NK-92 treated with Interleukin-12 subunit alpha and Interleukin-12 subunit beta, amount 100 ng/mL, for 24 hours (cell line): Measurements from ENCODE around the gene RPTN.

Experiments
- DNase-seq: peaks from one replicate; lab custom pipeline; 2025; lab: John Stamatoyannopoulos, UW

The RPTN gene

DNA sequence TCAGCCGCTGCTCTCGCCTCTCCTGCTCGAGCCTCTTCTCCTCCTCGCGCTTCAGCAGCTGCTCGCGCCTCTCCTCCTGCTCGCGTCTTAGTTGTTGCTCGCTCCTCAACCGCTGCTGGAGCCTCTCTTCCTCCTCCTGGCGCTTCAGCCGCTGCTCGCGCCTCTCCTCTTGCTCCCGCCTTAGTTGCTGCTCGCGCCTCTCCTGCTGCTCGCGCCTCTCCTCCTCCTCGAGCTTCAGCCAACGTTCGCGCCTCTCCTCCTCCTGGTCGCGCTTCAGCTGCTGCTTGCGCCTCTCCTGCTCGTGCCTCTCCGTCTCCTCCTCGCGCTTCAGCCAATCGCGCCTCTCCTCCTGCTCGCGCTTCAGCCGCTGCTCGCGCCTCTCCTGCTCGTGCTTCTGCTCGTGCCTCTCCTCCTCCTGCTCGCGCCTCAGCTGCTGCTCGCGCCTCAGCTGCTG, 47.5 kb downstream of the RPTN start:
- no peak for DNase-seq

DNA sequence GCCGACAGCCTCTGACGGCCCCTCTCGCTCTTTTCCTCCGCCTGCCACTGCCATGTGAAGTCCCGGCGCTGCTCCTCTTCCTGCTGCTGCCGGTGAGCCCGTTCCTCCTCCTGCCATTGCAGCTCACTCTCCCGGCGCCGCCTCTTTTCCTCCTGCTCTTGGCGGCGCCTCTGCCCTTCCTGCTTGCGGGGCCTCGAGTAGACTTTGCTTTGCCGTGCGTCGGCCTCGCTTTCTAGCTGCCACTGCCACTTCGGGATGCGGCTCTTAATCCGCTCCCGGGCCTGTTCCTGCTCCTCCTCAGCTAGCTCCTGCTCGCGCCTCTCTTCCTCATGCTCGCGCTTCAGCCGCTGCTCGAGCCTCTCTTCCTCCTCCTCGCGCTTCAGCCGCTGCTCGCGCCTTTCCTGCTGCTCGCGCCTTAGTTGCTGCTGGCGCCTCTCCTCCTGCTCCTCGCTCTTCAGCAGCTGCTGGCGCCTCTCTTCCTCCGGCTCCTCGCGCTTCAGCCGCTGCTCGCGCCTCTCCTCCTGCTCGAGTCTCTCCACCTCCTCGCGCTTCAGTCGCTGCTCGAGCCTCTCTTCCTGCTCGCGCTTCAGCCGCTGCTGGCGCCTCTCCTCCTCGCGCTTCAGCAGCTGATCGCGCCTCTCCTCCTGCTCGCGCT, 48.0 kb downstream of the RPTN start:
- no peak for DNase-seq

DNA sequence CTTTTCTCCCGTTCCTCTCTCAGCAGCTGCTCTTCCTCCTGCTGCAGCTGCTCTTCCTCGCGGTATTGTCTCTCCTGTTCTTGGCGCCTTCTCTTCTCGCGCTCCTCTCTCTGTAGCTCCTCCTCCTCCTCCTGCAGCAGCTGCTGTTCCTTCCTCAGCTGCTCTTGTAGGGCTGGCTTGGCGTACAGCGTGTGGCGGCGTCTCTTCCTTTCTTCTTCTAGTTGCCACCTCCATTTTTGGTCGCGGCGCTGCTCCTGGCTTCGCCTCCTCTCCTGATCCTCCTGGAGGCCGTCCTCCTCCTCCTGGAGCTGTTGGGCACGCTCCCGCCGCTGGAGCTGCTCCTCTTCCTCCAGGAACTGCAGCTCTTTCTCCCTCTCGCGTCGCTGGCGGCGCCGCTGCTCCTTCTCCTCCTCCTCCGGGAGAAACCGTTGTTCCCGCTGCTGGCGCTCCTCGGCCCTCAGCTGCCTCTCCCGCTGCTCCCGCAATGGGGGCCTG, 48.6 kb downstream of the RPTN start:
- DNase-seq = no peak

DNA sequence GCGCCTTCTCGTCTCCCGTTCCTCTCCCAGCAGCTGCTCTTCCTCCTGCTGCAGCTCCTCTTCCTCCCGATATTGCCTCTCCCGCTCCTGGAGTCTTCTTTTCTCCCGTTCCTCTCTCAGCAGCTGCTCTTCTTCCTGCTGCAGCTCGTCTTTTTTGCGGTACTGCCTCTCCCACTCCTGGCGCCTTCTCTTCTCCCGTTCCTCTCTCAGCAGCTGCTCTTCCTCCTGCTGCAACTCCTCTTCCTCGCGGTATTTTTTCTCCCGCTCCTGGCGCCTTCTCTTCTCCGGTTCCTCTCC, 49.1 kb downstream of the RPTN start:
- DNase-seq = no peak

DNA sequence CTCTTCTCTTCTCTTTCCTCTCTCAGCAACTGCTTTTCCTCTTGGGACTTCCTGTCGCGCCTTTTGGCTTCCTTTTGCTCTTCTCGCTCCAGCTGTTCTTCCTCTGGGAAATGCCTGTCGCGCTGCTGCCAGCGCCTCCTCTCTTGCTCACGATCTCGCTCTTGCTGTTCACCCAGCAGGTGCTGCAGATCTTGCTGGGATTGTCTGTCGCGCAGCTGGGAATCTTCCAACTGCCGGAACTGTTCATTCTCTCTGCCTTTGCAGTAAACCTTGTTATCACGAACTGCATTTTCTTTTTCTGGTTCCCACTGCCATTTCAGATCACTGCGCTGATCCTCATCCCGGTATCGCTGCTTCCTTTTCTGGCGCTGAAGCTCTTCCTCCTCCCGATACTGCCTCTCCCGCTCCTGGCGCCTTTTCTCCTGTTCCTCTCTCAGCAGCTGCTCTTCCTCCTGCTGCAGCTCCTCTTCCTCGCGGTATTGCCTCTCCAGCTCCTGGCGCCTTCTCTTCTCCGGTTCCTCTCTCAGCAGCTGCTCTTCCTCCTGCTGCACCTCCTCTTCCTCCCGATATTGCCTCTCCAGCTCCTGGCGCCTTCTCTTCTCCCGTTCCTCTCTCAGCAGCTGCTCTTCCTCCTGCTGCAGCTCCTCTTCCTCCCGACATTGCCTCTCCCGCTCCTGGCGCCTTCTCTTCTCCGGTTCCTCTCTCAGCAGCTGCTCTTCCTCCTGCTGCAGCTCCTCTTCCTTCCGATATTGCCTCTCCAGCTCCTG, 49.6 kb downstream of the RPTN start:
- DNase-seq = no peak

DNA sequence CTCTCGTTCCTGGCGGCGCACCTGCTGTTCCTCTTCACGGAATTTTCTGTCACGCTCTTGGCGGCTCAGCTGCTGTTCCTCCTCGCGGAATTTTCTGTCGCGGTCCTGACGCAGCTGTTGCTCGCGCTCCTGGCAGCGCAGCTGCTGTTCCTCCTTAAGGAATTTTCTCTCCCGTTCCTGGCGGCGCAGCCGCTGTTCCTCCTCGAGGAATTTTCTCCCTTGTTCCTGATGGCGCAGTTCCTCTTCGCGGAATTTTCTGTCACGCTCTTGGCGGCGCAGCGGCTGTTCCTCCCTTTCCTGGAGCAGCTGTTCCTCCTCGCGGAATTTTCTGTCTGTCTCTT, 50.2 kb downstream of the RPTN start:
- DNase-seq = no peak

DNA sequence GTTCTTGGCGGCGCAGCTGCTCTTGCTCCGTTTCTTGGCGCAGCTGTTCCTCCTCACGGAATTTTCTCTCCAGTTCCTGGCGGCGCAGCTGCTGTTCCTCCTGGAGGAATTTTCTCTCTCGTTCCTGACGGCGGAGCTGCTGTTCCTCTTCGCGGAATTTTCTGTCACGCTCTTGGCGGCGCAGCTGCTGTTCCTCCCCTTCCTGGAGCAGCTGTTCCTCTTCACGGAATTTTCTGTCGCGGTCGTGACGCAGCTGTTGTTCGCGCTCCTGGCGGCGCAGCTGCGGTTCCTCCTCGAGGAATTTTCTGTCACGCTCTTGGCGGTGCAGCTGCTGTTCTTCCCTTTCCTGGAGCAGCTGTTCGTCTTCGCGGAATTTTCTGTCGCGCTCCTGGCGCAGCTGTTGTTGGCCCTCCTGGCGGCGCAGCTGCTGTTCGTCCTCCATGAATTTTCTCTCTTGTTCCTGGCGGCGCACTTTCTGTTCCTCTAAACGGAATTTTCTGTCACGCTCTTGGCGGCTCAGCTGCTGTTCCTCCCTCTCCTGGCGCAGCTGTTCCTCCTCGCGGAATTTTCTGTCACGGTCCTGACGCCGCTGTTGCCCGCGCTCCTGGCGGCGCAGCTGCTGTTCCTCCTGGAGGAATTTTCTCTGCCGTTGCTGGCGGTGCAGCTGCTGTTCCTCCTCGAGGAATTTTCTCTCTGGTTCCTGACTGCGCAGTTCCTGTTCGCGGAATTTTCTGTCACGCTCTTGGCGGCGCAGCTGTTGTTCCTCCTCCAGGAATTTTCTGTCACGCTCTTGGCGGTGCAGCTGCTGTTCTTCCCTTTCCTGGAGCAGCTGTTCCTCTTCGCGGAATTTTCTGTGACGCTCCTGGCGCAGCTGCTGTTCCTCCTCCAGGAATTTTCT, 50.8 kb downstream of the RPTN start:
- DNase-seq = no peak

DNA sequence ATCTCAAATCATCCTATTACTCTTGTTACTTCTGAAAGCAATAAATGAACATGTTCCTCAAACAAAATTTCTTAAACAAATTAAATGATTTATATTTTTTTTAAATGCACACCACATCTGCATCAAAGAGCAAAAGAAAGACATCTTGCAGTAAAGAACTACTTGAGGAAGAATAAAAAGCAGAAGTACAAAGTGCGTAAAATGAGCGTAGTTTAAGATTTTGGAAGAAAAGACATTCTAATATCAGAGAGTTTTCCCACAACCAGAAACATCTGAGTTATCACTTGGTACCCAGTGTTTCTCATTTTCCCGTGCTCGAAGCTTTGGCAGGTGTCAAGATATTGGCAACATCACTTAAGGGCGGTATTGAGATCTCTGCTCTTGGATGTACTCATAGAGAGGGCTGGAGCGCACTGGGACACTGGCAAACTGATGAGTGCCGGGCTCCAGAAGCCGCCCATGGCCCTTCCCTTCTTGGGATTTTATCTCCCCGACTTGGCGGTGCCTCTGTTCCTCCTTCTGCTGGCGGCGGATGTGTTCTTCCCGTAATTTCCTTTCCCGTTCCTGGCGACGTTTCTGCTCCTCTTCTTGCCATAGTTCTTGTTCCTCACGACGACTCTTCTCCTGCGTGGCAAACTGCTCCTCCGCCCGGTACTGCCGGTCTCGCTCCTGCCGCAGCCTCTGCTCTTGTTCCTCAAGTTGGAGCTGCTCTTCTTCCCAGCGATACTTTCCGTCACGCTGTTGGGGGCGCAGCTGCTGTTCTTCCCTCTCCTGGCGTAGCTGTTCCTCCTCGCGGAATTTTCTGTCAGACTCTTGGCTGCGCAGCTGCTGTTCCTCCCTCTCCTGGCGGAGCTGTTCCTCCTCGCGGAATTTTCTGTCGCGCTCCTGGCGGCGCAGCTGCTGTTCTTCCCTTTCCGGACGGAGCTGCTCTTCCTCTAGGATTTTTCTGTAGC, 51.7 kb downstream of the RPTN start:
- no peak for DNase-seq

DNA sequence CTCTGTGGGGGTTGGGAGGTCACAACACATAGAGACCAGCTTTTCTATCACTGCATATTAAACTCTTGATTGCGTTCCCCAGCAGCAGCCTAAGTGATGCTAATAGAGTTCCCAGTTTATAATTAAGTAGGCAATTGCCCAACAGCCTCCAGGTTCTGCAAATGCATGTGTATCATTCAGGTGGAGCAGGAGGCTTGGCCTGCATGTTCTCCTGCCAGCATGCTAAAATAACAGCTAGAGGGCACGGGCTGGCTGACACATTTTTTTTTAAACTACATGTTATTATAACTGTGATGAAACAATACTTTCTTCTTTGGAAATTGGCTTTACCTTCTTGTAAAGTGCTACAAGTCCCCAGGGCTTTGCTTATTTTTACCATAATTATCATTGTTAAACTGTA, 54.2 kb downstream of the RPTN start:
- no peak for DNase-seq
